ENCODE results near the gene ACSL3. TPM values are rescaled to one million over a fixed set of nuclear protein-coding genes. Genes with fewer than 3 reads are reported as not detected.

ACSL3 gene
- total and polyA plus RNA-seq, 2 donors (not counting 3 experiments of a cell fraction or from before 2014, with no cell fraction given) = 58.7 to 139 TPM

DNA sequence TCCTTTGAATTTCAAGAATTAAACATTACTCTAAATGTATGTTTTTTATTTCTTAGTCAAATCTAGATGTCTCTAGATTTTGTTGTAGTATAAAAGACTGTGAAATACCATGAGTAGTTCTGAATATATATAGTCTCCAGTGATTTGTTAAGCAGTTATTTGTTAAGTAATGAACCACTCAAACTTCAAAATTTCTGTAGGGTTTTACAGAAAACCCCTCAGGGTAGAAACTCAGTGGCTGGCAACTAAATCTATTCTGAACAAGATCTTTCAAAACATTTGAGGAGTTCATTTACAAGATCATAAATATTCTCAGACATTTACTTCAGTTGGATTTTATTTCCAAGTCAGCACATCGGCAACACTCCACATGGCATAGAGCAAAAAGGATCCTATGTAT is 35.8 kb upstream of the ACSL3 start:
- Histone ChIP-seq H2AFZ (ENCODE audit: low read depth, low read length) (no peak overlapping the region), H3K27ac (ENCODE audit: insufficient read depth, low read depth, low read length) (no peak overlapping the region), H3K4me1 (ENCODE audit: control insufficient read depth, extremely low read depth, insufficient read depth, low read length) (no peaks in the 10 kb centered on the region), H3K4me2 (ENCODE audit: insufficient read depth, low read length) (no peak overlapping the region), H4K20me1 (replicated peaks; ENCODE audit: control insufficient read depth, extremely low read depth, insufficient read depth, low read length) (no peaks in the 10 kb centered on the region), H3K36me3 (ENCODE audit: control insufficient read depth in 2 of 2, extremely low read depth in 1 of 2, insufficient read depth in 2 of 2, low read length in 2 of 2) (no peaks in the 10 kb centered on the region), H3K9ac (replicated peaks; ENCODE audit: extremely low read depth, insufficient read depth, low read length) (no peak overlapping the region), H3K27me3 (ENCODE audit: control insufficient read depth in 2 of 2, insufficient read depth in 2 of 2, low read length in 2 of 2) (peaks cover 6 to 8% of the 10 kb centered on the region in 2 experiments), H3K4me3 (replicated peaks in 1 of 3; ENCODE audit: insufficient read depth in 1 of 3, low read depth in 1 of 3, low read length in 3 of 3) (no peak overlapping the region), H3K79me2 (ENCODE audit: control insufficient read depth, insufficient read depth, low read length) (no peaks in the 10 kb centered on the region), H3K9me3 (replicated peaks; ENCODE audit: control insufficient read depth, insufficient read depth, low read length) (no peaks in the 10 kb centered on the region), H3K9me1 (replicated peaks; ENCODE audit: control insufficient read depth, extremely low read depth, insufficient read depth, low read length) (peaks cover under 1% of the 10 kb centered on the region)
- dilution Hi-C loops (cut with MboI; ENCODE audit: extremely low pct_ligation_motif_present, low sequenced_read_pairs) = no loop called here
- intact Hi-C loops (cut with micrococcal nuclease) = no loop called here
- ChIA-PET POLR2A (interaction anchor here (0.8 kb wide), 1 partner anchor 17 kb away, joined by 3 read pairs; no protein-coding TSS in a partner anchor), CTCF (interaction anchor here (1.0 to 1.8 kb wide), 5 partner anchors 11 to 78 kb away, joined by 3 to 4 read pairs (median 4); no protein-coding TSS in a partner anchor)
- FAIRE-seq = no peak
- DNase-seq (ENCODE audit: low read depth, low spot score) = no peak
- TF ChIP-seq EZH2 (IDR thresholded peaks at IDR 0.05; ENCODE audit: borderline replicate concordance, low read depth, low read length, severe bottlenecking) = no peak
- TF ChIP-seq POLR2A (IDR thresholded peaks at IDR 0.05; ENCODE audit: low read depth, low read length) = no peak
- TF ChIP-seq FOS (IDR thresholded peaks at IDR 0.05; ENCODE audit: borderline replicate concordance, insufficient read depth, low read length) = no peak
- no peak for TF ChIP-seq POLR2AphosphoS5 (IDR thresholded peaks at IDR 0.05; ENCODE audit: insufficient read depth, low read depth, low read length)
- TF ChIP-seq GATA2 (IDR thresholded peaks at IDR 0.05; ENCODE audit: insufficient read depth, insufficient read length, low read depth, low read length) = no peak
- no peak for TF ChIP-seq CTCF (IDR thresholded peaks at IDR 0.05; ENCODE audit: extremely low read depth in 1 of 2, insufficient read depth in 1 of 2, low read depth in 1 of 2, low read length in 2 of 2)
- no peak for TF ChIP-seq MAX (IDR thresholded peaks at IDR 0.05; ENCODE audit: insufficient read depth, insufficient read length)
- TF ChIP-seq JUN (IDR thresholded peaks at IDR 0.05; ENCODE audit: borderline replicate concordance, insufficient read depth, insufficient read length, low read depth) = no peak
- no peak for TF ChIP-seq MYC (IDR thresholded peaks at IDR 0.05; ENCODE audit: low read depth, low read length)
- BruUV-seq (replicated peaks) = no TSS peak

Data from endothelial cell of umbilical vein (primary cell).